Smooth muscle cell (in vitro differentiated cells): ENCODE measurements around the gene PPP3CA. TPM values are rescaled to one million over a fixed set of nuclear protein-coding genes. Genes with fewer than 3 reads are reported as not detected.
A peak's percentile ranks its signal among the peaks of the same experiment; 100 is the strongest.

Source experiments
- DNase-seq: peaks from one replicate; lab custom pipeline; 2025; ENCODE audit not compliant: unreplicated experiment; lab: John Stamatoyannopoulos, UW
- H2AFZ ChIP-seq: fragments of 200-600 bp; sonication (generic); 2 replicates; pipeline ENCODE4 v1.6.0; 2016; ENCODE audit warnings: antibody characterized with exemption, low read depth, mild to moderate bottlenecking
- H3F3A ChIP-seq: fragments of 200-600 bp; sonication (generic); 2 replicates; pipeline ENCODE4 v1.6.0; 2017; ENCODE audit warnings: antibody characterized with exemption, low read depth
- H3K27ac ChIP-seq: fragments of 200-600 bp; sonication (generic); 2 replicates; pipeline ENCODE4 v1.5.1; 2016; ENCODE audit warnings: low read depth, mild to moderate bottlenecking
- H3K27me3 ChIP-seq: fragments of 200-600 bp; sonication (generic); 2 replicates; pipeline ENCODE4 v1.6.1; 2016; ENCODE audit warnings: low read depth, mild to moderate bottlenecking
- H3K36me3 ChIP-seq: fragments of 200-600 bp; sonication (generic); 2 replicates; pipeline ENCODE4 v1.5.1; 2016; ENCODE audit warnings: low read depth
- H3K4me1 ChIP-seq: fragments of 200-600 bp; sonication (generic); 2 replicates; pipeline ENCODE4 v1.5.1; 2016; ENCODE audit warnings: low read depth
- H3K4me2 ChIP-seq: fragments of 200-600 bp; sonication (generic); 2 replicates; pipeline ENCODE4 v1.6.0; 2016; ENCODE audit warnings: mild to moderate bottlenecking
- H3K4me3 ChIP-seq: fragments of 200-600 bp; sonication (generic); 2 replicates; pipeline ENCODE4 v1.5.1; 2016; ENCODE audit warnings: mild to moderate bottlenecking
- H3K79me2 ChIP-seq: fragments of 200-600 bp; sonication (generic); 2 replicates; pipeline ENCODE4 v1.6.0; 2016; ENCODE audit warnings: low read depth, mild to moderate bottlenecking
- H3K9ac ChIP-seq: fragments of 200-600 bp; sonication (generic); 2 replicates; pipeline ENCODE4 v1.6.0; 2016; ENCODE audit warnings: low read depth
- H3K9me3 ChIP-seq: fragments of 200-600 bp; sonication (generic); replicated peaks from 2 replicates; pipeline ENCODE4 v1.5.1; 2016; ENCODE audit warnings: low read depth
- H4K20me1 ChIP-seq: fragments of 200-600 bp; sonication (generic); 2 replicates; pipeline ENCODE4 v1.6.0; 2016; ENCODE audit warnings: low read depth
- CTCF ChIP-seq: fragments of 200-600 bp; sonication (generic); IDR thresholded peaks from 2 replicates; pipeline ENCODE4 v1.5.1; 2017; ENCODE audit warnings: borderline replicate concordance, mild to moderate bottlenecking, antibody characterized with exemption; ENCODE audit not compliant: insufficient read depth, poor library complexity, severe bottlenecking
- WGBS: methylation state at CpG from one replicate; pipeline ENCODE4 v1.1.7; 2016; ENCODE audit warnings: low lambda C conversion rate; 5-methylcytosine and 5-hydroxymethylcytosine counted together
- polyA plus RNA-seq: library from polyadenylated mRNA; unstranded; fragments of >200 nt; fragmentation: Nextera tagmentation; extraction: Ambion mirVana; gene quantifications from 2 replicates; pipeline ENCODE4 v1.2.1, GENCODE V29; 2016
- total RNA-seq: library from RNA; depleted of rRNA; stranded (reverse); fragments of >200 nt; gene quantifications from 2 replicates; pipeline ENCODE4 v1.2.3, GENCODE V29; 2014

Gene PPP3CA
- total RNA-seq (70.4 and 96.1 TPM in 2 replicates), polyA plus RNA-seq (16.2 and 18.6 TPM in 2 replicates)

- peaks cover 5% of the 10 kb centered on the region for H3F3A ChIP-seq
- peaks cover 46% of the 10 kb centered on the region for H3K79me2 ChIP-seq
- TF ChIP-seq CTCF = no peak
- H3K9me3 ChIP-seq = no peaks in the 10 kb centered on the region
- 1% methylated on average over 25 of the region's 41 CpGs for WGBS
- peaks cover 26% of the 10 kb centered on the region for H3K4me1 ChIP-seq
- H2AFZ ChIP-seq = peak within 1 kb of the TSS; percentile 99
- H3K27me3 ChIP-seq = no peaks in the 10 kb centered on the region
- peaks cover 39% of the 10 kb centered on the region for H4K20me1 ChIP-seq
- H3K4me3 ChIP-seq = peak within 1 kb of the TSS; percentile 92
- H3K9ac ChIP-seq = peak within 1 kb of the TSS; percentile 78
- no peak for DNase-seq
- peak within 1 kb of the TSS; percentile 90 for H3K27ac ChIP-seq
- H3K36me3 ChIP-seq = no peaks in the 10 kb centered on the region
- peak within 1 kb of the TSS; percentile 94 for H3K4me2 ChIP-seq
Observed at GRCh38 chr4:101347267-101347556, at the start of gene PPP3CA. Gene PPP3CA, minus strand, starts transcription at chr4:101347526.

- Histone ChIP-seq H2AFZ (no peak overlapping the region), H3K36me3 (no peaks in the 10 kb centered on the region), H3K27me3 (no peaks in the 10 kb centered on the region), H3K9me3 (no peaks in the 10 kb centered on the region), H3K9ac (no peak overlapping the region), H3K4me2 (no peak overlapping the region), H3K4me1 (no peaks in the 10 kb centered on the region), H3F3A (no peaks in the 10 kb centered on the region), H3K4me3 (no peak overlapping the region), H3K27ac (no peak overlapping the region), H4K20me1 (no peaks in the 10 kb centered on the region), H3K79me2 (no peaks in the 10 kb centered on the region)
- WGBS = 45% methylated on average over 2 of the region's 2 CpGs
- no peak for DNase-seq
- TF ChIP-seq CTCF = no peak
Observed at GRCh38 chr4:101393256-101393655, 45.9 kb upstream of the PPP3CA start.

DNA sequence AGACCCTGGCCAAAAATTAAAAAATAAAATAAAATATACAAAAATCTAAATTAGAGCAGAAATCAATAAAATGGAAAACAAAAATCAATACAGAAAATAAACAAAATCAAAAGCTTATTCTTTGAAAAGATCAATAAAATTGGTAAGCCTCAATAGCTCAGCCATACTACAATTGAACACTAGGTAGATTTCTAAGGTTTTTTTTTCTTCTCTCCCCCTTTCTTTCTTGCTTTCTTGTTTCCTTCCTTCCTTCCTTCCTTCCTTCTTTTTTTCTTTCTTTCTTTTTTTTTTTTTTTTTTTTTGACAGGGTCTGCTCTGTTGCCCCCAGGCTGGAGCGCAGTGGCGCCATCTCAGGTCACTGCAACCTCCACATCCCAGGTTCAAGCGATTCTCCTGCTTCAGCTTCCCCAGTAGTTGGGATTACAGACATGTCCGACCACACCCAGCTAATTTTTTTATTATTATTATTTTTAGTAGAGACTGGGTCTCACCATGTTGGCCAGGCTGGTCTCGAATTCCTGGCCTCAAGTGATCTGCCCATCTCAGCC lies 23.4 kb upstream of the PPP3CA start:
- H3K79me2 ChIP-seq = no peaks in the 10 kb centered on the region

More for the DNA sequence above, 23.4 kb upstream of the PPP3CA start:
- Histone ChIP-seq H3K4me3 (no peak overlapping the region), H3F3A (no peaks in the 10 kb centered on the region), H3K27ac (no peak overlapping the region), H3K36me3 (no peaks in the 10 kb centered on the region), H3K4me2 (no peak overlapping the region), H2AFZ (no peak overlapping the region), H3K9me3 (peaks cover 6% of the 10 kb centered on the region), H3K27me3 (no peaks in the 10 kb centered on the region), H3K4me1 (no peaks in the 10 kb centered on the region), H3K9ac (no peak overlapping the region), H4K20me1 (no peaks in the 10 kb centered on the region)
- no peak for DNase-seq
- TF ChIP-seq CTCF = no peak
- whole genome bisulfite sequencing = 85% methylated on average over 5 of the region's 5 CpGs
